Effector memory CD4-positive, alpha-beta T cell (primary cell): ENCODE measurements around the gene NNAT.
"Not testable (repeated sequence)": the region's sequence is repeated elsewhere in the genome, so short reads cannot be mapped to it uniquely, and the experiment has no call there.

Experiments used
- DNase-seq, 3 donors: peaks; one replicate each; pipeline ENCODE4 v3.0.0-alpha.2; 2020
- H3K27ac ChIP-seq: 2 replicates; pipeline ENCODE4 v1.7.0; 2013; ENCODE audit warnings: mild to moderate bottlenecking, low read length, moderate library complexity; ENCODE audit not compliant: insufficient read depth, poor library complexity, severe bottlenecking
- H3K27me3 ChIP-seq: replicated peaks from 2 replicates; pipeline ENCODE4 v1.7.0; 2013; ENCODE audit warnings: mild to moderate bottlenecking, low read length; ENCODE audit not compliant: insufficient read depth, control insufficient read depth, poor library complexity, severe bottlenecking
- H3K36me3 ChIP-seq: 2 replicates; pipeline ENCODE4 v1.7.0; 2013; ENCODE audit warnings: mild to moderate bottlenecking, low read length, moderate library complexity; ENCODE audit not compliant: control insufficient read depth, insufficient read depth
- H3K4me1 ChIP-seq: 2 replicates; pipeline ENCODE4 v1.7.0; 2013; ENCODE audit warnings: low read length, mild to moderate bottlenecking; ENCODE audit not compliant: control insufficient read depth, insufficient read depth, poor library complexity, severe bottlenecking
- H3K4me3 ChIP-seq: 2 replicates; pipeline ENCODE4 v1.7.0; 2013; ENCODE audit warnings: low read length, low read depth, mild to moderate bottlenecking; ENCODE audit not compliant: insufficient read depth, poor library complexity, severe bottlenecking
- H3K9me3 ChIP-seq: 2 replicates; pipeline ENCODE4 v1.7.0; 2013; ENCODE audit warnings: mild to moderate bottlenecking, low read length, moderate library complexity; ENCODE audit not compliant: control insufficient read depth

The NNAT gene

GRCh38 chr20:37551660-37552059 is 30.6 kb downstream of the NNAT start:
- not testable (repeated sequence) for H3K9me3 ChIP-seq, H3K36me3 ChIP-seq, DNase-seq, H3K27ac ChIP-seq, H3K27me3 ChIP-seq, H3K4me3 ChIP-seq, H3K4me1 ChIP-seq

GRCh38 chr20:37552415-37552814 is 31.4 kb downstream of the NNAT start:
- H3K27ac ChIP-seq = no peak overlapping the region
- no peaks in the 10 kb centered on the region for H3K9me3 ChIP-seq
- no peaks in the 10 kb centered on the region for H3K36me3 ChIP-seq
- no peaks in the 10 kb centered on the region for H3K27me3 ChIP-seq
- H3K4me3 ChIP-seq = no peak overlapping the region
- DNase-seq = no peak
- no peaks in the 10 kb centered on the region for H3K4me1 ChIP-seq

GRCh38 chr20:37554721-37555298 is 33.8 kb downstream of the NNAT start:
- H3K4me3 ChIP-seq, H3K36me3 ChIP-seq, DNase-seq, H3K9me3 ChIP-seq, H3K27me3 ChIP-seq, H3K4me1 ChIP-seq, H3K27ac ChIP-seq: not testable (repeated sequence)

- Histone ChIP-seq H3K4me1 (no peaks in the 10 kb centered on the region), H3K9me3 (no peaks in the 10 kb centered on the region), H3K4me3 (no peak overlapping the region), H3K36me3 (no peaks in the 10 kb centered on the region), H3K27ac (no peak overlapping the region), H3K27me3 (no peaks in the 10 kb centered on the region)
- no peak for DNase-seq
Observed at GRCh38 chr20:37556538-37556937, 35.5 kb downstream of the NNAT start.

GRCh38 chr20:37558306-37558705 is 37.3 kb downstream of the NNAT start:
- Histone ChIP-seq H3K9me3 (no peaks in the 10 kb centered on the region), H3K27me3 (peaks cover 4% of the 10 kb centered on the region), H3K4me3 (no peak overlapping the region), H3K36me3 (no peaks in the 10 kb centered on the region), H3K27ac (no peak overlapping the region), H3K4me1 (no peaks in the 10 kb centered on the region)
- no peak for DNase-seq

GRCh38 chr20:37558779-37559178 is 37.7 kb downstream of the NNAT start:
- Histone ChIP-seq H3K36me3 (no peaks in the 10 kb centered on the region), H3K4me3 (no peak overlapping the region), H3K27me3 (peaks cover 9% of the 10 kb centered on the region), H3K4me1 (no peaks in the 10 kb centered on the region), H3K27ac (no peak overlapping the region), H3K9me3 (no peaks in the 10 kb centered on the region)
- no peak for DNase-seq

GRCh38 chr20:37559312-37560027 is 38.4 kb downstream of the NNAT start:
- Histone ChIP-seq H3K27ac (no peak overlapping the region), H3K27me3 (peaks cover 15% of the 10 kb centered on the region)

GRCh38 chr20:37560629-37561028 is 39.6 kb downstream of the NNAT start:
- H3K27me3 ChIP-seq = peaks cover 21% of the 10 kb centered on the region
- H3K4me1 ChIP-seq = no peaks in the 10 kb centered on the region
- no peak for DNase-seq
- H3K9me3 ChIP-seq = no peaks in the 10 kb centered on the region
- H3K27ac ChIP-seq = no peak overlapping the region
- H3K36me3 ChIP-seq = no peaks in the 10 kb centered on the region
- H3K4me3 ChIP-seq = no peak overlapping the region

More at GRCh38 chr20:37559312-37560027, 38.4 kb downstream of the NNAT start:
- no peaks in the 10 kb centered on the region for H3K36me3 ChIP-seq
- H3K4me1 ChIP-seq = no peaks in the 10 kb centered on the region
- H3K9me3 ChIP-seq = no peaks in the 10 kb centered on the region
- no peak overlapping the region for H3K4me3 ChIP-seq
- no peak for DNase-seq

GRCh38 chr20:37562695-37563480 is 41.8 kb downstream of the NNAT start:
- no peaks in the 10 kb centered on the region for H3K9me3 ChIP-seq
- H3K4me1 ChIP-seq = no peaks in the 10 kb centered on the region
- no peak for DNase-seq
- no peak overlapping the region for H3K4me3 ChIP-seq
- H3K36me3 ChIP-seq = no peaks in the 10 kb centered on the region
- no peak overlapping the region for H3K27ac ChIP-seq
- H3K27me3 ChIP-seq = peaks cover 21% of the 10 kb centered on the region

- H3K4me3 ChIP-seq = no peak overlapping the region
- no peaks in the 10 kb centered on the region for H3K9me3 ChIP-seq
- no peaks in the 10 kb centered on the region for H3K36me3 ChIP-seq
- H3K27me3 ChIP-seq = peaks cover 21% of the 10 kb centered on the region
- no peak for DNase-seq
- H3K27ac ChIP-seq = no peak overlapping the region
- no peaks in the 10 kb centered on the region for H3K4me1 ChIP-seq
Observed at GRCh38 chr20:37564016-37564387, 43.0 kb downstream of the NNAT start.
